CD4-positive, alpha-beta T cell treated with Interleukin-12 subunit alpha and Interleukin-12 subunit beta, for 1 hour (primary cell): Measurements from ENCODE around the gene VAC14.
"Not testable (repeated sequence)": the region's sequence is repeated elsewhere in the genome, so short reads cannot be mapped to it uniquely, and the experiment has no call there.

Experiments
- DNase-seq: peaks from one replicate; pipeline ENCODE4 v3.0.0-alpha.2; 2020

The VAC14 gene

DNA sequence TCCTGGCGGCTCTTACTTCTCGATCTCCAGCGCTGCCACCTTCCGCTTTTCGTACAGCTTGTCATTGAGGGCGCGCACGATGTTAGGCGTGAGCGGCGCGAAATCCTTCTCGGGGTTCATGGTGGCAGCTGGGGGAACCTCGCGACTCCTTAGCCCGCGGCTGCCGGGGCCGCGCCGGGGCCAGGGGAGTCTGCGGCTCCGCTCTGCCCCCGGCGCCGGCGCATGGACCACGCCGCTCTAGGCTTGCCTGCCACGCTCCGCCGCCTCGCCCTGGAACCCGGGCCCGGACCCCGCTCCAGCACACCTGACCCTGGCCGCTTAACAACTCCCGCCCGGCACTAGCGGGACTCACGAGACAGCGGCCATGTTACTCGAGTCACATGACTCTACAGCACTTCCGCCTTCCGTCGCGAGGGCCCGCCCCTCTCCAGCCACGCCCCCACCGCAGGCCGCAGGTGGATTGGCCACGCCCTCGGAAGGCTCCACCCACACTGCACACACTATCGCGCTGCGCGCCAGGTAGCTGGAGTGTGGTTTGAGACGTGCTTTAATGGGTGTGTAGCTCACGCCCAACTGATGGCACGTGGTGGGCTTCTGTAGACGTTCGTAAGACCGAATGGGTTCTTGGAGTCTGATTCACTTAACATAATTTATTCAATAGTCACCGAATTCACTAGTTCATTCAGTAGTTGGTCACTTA lies at the start of gene VAC14:
Gene VAC14 (minus strand): TSS at position 378 of the 700 bp plus-strand sequence. CDS start 258 bp downstream, at position 120.
- DNase-seq = peak; percentile 97

- DNase-seq = not testable (repeated sequence)
These were observed 22.6 kb upstream of the VAC14 start for GRCh38 chr16:70823498-70824118.

- DNase-seq = not testable (repeated sequence)
These were observed 21.8 kb upstream of the VAC14 start for GRCh38 chr16:70822734-70823133.

GRCh38 chr16:70818088-70818487 lies 17.1 kb upstream of the VAC14 start:
- not testable (repeated sequence) for DNase-seq

DNA sequence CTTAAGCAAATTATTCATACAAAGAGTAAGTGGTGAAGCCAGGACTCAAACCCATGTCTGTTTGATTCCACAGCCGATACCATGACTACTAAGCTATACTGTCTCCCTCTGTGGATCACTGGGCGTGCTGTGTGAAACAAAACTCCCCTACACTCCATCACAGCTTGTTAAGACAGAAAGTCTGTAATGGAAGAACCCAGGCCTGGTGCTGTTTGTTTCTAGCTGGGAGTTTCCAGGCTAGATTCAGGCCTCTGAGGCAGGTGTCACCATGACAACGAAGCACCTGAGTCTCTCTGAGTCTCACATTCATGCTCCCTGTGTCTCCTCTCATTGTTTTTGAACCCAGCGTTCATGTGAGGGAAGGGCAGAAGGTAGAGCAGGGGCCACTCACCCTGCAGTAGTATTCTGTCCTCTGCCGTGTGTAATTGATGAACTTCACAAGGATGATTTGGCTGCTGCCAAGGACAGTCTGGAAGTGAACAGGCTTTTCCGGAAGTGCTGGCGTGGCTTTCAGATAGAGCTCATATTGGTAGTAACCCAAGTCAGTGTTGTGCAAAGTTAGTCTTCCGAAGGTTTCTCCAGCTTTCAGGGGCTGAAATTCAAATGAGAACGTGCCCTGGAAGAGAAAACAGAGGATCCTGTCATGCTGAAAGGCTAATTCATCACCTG lies 8.6 kb upstream of the VAC14 start:
- DNase-seq = no peak

- no peak for DNase-seq
These were observed 7.4 kb upstream of the VAC14 start for GRCh38 chr16:70808371-70808770.

- DNase-seq = no peak
These were observed 4.8 kb upstream of the VAC14 start for GRCh38 chr16:70805787-70806186.

GRCh38 chr16:70805380-70805779 lies 4.4 kb upstream of the VAC14 start:
- no peak for DNase-seq

DNA sequence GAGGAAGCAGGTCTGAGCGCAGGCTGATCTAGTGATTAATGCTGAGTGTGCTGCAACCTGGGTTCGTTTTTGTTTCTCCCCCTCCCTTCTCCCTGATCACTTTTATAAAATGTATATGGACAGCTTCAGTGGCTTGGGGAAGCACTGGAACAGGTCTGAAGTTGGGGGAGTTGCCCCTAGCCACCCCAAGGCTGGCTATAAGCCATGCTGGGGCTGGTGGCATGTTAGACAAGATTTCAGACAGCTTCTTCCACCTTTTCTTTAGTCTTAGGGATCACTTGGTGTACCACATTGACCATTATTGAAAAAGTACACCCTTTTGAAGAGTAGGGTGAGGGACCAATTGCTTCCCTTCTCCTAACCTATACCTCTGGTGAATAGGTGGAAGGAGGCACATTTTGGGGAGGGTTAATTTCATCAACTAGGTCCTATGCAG lies 3.8 kb upstream of the VAC14 start:
- no peak for DNase-seq

GRCh38 chr16:70804153-70804733 lies 3.3 kb upstream of the VAC14 start:
- DNase-seq = no peak

- no peak for DNase-seq
These were observed 2.4 kb upstream of the VAC14 start for GRCh38 chr16:70803319-70803718.

GRCh38 chr16:70801611-70802010 lies 653 bp upstream of the VAC14 start:
- no peak for DNase-seq

- DNase-seq = peak; percentile 4
These were observed 647 bp downstream of the VAC14 start for GRCh38 chr16:70800311-70800710.

DNA sequence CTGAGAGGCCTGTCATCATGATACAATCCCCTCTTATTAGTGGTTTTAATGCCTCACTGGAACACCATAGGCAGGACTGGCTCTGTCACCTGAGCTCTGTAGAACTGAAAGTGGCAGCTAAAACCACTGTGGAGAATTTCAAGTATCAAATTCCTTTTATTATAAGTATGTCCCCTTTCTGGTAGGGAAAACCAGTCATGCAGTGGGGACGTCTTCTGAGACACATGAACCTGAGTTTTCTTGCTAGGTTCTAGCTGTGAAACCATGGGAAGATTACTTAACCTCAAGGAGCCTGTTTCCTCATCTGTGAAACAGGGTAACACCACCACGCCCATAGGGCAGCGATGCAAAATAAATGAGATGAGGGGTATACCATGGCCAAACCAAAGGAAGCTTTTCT lies 4.7 kb downstream of the VAC14 start:
- DNase-seq = no peak

GRCh38 chr16:70795296-70795912 lies 5.6 kb downstream of the VAC14 start:
- no peak for DNase-seq

DNA sequence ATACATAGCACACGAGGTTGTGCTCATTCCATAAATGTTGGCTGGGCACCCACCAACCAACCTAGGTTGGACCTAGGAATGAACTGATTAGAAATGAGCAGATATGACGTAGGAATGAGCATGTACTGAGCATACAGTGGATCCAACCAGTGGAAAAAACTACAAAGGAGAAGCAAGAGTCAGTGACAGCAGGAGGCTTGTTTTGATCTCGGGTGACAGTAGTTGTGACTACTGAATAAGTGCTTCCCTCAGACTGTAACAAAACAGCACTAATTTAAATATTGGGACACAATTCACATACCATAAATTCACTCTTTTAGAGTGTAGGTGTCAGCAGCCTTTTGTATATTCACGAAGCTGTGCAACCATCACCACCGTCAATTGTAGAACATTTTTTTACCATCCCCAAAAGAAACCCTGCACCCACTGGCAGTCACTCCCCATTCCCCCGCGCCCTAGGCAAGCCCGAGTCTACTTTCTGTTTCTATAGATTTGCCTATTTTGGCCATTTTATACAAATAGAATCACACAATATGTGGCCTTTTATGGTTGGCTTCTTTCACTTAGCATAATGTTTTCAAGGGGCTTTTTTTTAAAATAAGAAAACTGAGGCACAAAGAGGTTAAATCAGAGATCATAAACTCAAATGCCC lies 7.0 kb downstream of the VAC14 start:
- no peak for DNase-seq

DNA sequence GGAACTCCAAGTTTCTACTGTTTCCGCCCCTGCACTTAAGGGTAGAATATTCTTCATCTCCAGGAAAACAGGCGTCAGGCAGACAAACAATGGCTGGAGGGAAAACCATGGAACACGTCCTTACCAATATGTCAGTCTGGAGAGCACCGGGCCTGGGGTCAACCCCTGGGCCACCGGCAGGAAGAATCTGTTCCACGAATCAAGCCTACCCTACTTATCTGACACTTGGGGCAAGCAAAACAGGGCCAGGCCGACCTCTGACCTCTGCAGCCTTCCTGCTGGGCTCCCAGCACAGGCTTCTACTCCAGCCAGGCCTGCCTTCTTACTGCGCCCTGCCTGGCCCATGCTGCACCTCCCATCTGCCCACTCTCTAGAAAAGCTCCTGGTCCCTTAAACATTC lies 10.1 kb downstream of the VAC14 start:
- no peak for DNase-seq

GRCh38 chr16:70789595-70790447 lies 11.1 kb downstream of the VAC14 start:
- no peak for DNase-seq

- no peak for DNase-seq
These were observed 12.0 kb downstream of the VAC14 start for GRCh38 chr16:70788668-70789594.

GRCh38 chr16:70786020-70786755 lies 14.8 kb downstream of the VAC14 start:
- DNase-seq = no peak
